ENCODE data around the gene CCNJ. TPM values are rescaled to one million over a fixed set of nuclear protein-coding genes. Genes with fewer than 3 reads are reported as not detected.

Gene CCNJ
- total and polyA plus RNA-seq, 2 of the 13 experiments (the other 11 are each of a cell fraction or from before 2014, with no cell fraction given), result 14.1 to 21.5 TPM

GRCh38 chr10:96092999-96093767 lies 49.8 kb downstream of the CCNJ start (continued):
- TF ChIP-seq, protein P1, sequence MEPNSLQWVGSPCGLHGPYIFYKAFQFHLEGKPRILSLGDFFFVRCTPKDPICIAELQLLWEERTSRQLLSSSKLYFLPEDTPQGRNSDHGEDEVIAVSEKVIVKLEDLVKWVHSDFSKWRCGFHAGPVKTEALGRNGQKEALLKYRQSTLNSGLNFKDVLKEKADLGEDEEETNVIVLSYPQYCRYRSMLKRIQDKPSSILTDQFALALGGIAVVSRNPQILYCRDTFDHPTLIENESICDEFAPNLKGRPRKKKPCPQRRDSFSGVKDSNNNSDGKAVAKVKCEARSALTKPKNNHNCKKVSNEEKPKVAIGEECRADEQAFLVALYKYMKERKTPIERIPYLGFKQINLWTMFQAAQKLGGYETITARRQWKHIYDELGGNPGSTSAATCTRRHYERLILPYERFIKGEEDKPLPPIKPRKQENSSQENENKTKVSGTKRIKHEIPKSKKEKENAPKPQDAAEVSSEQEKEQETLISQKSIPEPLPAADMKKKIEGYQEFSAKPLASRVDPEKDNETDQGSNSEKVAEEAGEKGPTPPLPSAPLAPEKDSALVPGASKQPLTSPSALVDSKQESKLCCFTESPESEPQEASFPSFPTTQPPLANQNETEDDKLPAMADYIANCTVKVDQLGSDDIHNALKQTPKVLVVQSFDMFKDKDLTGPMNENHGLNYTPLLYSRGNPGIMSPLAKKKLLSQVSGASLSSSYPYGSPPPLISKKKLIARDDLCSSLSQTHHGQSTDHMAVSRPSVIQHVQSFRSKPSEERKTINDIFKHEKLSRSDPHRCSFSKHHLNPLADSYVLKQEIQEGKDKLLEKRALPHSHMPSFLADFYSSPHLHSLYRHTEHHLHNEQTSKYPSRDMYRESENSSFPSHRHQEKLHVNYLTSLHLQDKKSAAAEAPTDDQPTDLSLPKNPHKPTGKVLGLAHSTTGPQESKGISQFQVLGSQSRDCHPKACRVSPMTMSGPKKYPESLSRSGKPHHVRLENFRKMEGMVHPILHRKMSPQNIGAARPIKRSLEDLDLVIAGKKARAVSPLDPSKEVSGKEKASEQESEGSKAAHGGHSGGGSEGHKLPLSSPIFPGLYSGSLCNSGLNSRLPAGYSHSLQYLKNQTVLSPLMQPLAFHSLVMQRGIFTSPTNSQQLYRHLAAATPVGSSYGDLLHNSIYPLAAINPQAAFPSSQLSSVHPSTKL (CRISPR knock-in tag; IDR thresholded peaks at IDR 0.05), result peak; percentile 84
- TF ChIP-seq DR1 (CRISPR knock-in tag; IDR thresholded peaks at IDR 0.05), result no peak
- peak; percentile 52; the same call in 1 of the 2 replicates for TF ChIP-seq LCORL (IDR thresholded peaks at IDR 0.05)
- TF ChIP-seq LCORL (CRISPR knock-in tag; IDR thresholded peaks at IDR 0.05), result peak; percentile 54; the same call in 1 of the 2 replicates
- no peak for TF ChIP-seq ZNF275 (CRISPR knock-in tag; IDR thresholded peaks at IDR 0.05; ENCODE audit: borderline replicate concordance)
- no peak for TF ChIP-seq SSRP1 (CRISPR knock-in tag; IDR thresholded peaks at IDR 0.05)
- TF ChIP-seq, protein P2, sequence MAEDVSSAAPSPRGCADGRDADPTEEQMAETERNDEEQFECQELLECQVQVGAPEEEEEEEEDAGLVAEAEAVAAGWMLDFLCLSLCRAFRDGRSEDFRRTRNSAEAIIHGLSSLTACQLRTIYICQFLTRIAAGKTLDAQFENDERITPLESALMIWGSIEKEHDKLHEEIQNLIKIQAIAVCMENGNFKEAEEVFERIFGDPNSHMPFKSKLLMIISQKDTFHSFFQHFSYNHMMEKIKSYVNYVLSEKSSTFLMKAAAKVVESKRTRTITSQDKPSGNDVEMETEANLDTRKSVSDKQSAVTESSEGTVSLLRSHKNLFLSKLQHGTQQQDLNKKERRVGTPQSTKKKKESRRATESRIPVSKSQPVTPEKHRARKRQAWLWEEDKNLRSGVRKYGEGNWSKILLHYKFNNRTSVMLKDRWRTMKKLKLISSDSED (CRISPR knock-in tag; IDR thresholded peaks at IDR 0.05), result no peak
- TF ChIP-seq, protein P3, sequence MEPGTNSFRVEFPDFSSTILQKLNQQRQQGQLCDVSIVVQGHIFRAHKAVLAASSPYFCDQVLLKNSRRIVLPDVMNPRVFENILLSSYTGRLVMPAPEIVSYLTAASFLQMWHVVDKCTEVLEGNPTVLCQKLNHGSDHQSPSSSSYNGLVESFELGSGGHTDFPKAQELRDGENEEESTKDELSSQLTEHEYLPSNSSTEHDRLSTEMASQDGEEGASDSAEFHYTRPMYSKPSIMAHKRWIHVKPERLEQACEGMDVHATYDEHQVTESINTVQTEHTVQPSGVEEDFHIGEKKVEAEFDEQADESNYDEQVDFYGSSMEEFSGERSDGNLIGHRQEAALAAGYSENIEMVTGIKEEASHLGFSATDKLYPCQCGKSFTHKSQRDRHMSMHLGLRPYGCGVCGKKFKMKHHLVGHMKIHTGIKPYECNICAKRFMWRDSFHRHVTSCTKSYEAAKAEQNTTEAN (CRISPR knock-in tag; conservative IDR thresholded peaks at IDR 0.05), result no peak; the same call in 1 of the 2 replicates
- TF ChIP-seq NONO (IDR thresholded peaks at IDR 0.05), result no peak
- TF ChIP-seq NONO (CRISPR knock-in tag; conservative IDR thresholded peaks at IDR 0.05), result no peak
- no peak for TF ChIP-seq ZFP91 (CRISPR knock-in tag; IDR thresholded peaks at IDR 0.05; ENCODE audit: borderline replicate concordance)
- TF ChIP-seq ZNF543 (CRISPR knock-in tag; IDR thresholded peaks at IDR 0.05), result no peak
- peak; percentile 72 for TF ChIP-seq GATAD2A (CRISPR knock-in tag; IDR thresholded peaks at IDR 0.05)
- TF ChIP-seq SALL1 (CRISPR knock-in tag; IDR thresholded peaks at IDR 0.05), result peak; percentile 29; the same call in 1 of the 2 replicates
- no peak for TF ChIP-seq NFKB2 (CRISPR knock-in tag; IDR thresholded peaks at IDR 0.05; ENCODE audit: borderline replicate concordance)
- TF ChIP-seq ZSCAN20 (CRISPR knock-in tag; IDR thresholded peaks at IDR 0.05; ENCODE audit: borderline replicate concordance), result no peak
- no peak for TF ChIP-seq ZNF660 (CRISPR knock-in tag; IDR thresholded peaks at IDR 0.05; ENCODE audit: borderline replicate concordance, low read depth)

Measured in HepG2 (cell line).